ENCODE measurements around the gene FTO. TPM values are rescaled to one million over a fixed set of nuclear protein-coding genes. Genes with fewer than 3 reads are reported as not detected.

The FTO gene
- total RNA-seq, 2 donors from 2014 or later = 55.4 to 57.4 TPM

DNA sequence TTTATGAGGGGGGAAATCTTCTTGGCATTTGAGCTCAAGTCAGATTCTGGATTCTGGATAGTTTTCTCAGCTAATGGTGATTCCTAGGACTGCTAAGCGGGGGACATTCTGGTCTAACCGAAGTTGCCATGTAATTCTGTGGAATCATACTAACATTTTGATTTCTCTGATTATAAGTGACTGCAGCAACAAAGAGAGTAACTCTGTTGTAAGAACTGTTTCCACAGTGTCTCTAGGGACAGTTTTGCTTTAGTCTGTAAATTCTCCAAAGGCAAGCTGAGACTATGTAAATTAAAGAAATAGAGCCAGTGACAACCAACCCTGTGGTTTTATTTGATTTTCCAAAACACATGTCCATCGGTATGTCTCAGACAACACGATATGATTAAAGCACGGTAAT lies 296.4 kb downstream of the FTO start:
- Mint-ChIP-seq H3K36me3 (no peaks in the 10 kb centered on the region), H3K27me3 (no peaks in the 10 kb centered on the region), H3K9me3 (no peaks in the 10 kb centered on the region), H3K27ac (no peak overlapping the region), H3K4me1 (ENCODE audit: low read depth in 2 of 2) (peaks cover 0 to 3% of the 10 kb centered on the region in 2 donors), H3K4me3 (no peak overlapping the region)
- ATAC-seq = no peak
- no peak for DNase-seq (ENCODE audit: low spot score)

DNA sequence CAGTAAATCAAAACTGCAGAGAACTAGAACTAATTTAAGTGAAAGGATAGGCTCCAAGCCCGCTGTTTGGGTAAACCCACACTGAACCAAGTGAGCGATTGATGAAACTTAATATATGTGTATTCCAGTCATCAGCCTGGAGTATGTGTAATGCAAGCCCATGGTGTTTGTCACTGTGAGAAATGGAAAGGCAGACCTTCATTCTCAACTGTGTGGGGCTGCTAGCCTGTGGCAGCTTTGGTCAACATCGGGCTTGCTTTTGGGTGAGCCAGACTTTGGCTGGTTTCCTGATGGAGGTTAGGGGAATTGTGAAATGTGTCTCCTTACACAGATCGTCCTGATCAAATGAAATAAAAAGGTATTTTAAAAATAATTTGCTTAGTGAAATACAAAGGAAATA lies 302.7 kb downstream of the FTO start:
- Mint-ChIP-seq H3K4me3 (no peak overlapping the region), H3K9me3 (no peaks in the 10 kb centered on the region), H3K36me3 (no peaks in the 10 kb centered on the region), H3K4me1 (ENCODE audit: low read depth in 2 of 2) (no peaks in the 10 kb centered on the region), H3K27ac (no peak overlapping the region), H3K27me3 (no peaks in the 10 kb centered on the region)
- ATAC-seq (no peak), DNase-seq (ENCODE audit: low spot score) (no peak)

DNA sequence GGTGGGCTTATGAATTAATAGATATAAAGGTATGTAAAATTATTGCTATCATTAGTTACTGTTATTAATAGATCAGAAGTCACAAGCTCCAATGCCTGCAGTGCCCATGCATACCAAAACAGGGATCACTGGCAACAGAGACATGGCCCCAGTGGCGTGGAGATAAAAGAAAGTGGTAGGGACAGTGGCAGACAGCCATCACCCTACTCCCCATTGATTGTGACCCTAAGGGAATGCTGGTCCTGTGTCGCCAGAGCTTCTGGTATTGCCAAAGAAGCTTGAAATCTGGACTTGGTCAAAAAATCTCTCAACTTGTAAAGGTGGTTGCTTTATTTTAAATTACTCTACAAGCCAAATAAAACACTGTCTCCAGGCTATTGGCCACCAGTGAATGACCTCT lies 303.5 kb downstream of the FTO start:
- H3K4me3 Mint-ChIP-seq = no peak overlapping the region
- no peak for ATAC-seq
- no peak overlapping the region for H3K27ac Mint-ChIP-seq
- DNase-seq (ENCODE audit: low spot score) = no peak
- no peaks in the 10 kb centered on the region for H3K27me3 Mint-ChIP-seq
- peaks cover 5% of the 10 kb centered on the region for H3K36me3 Mint-ChIP-seq
- no peaks in the 10 kb centered on the region for H3K4me1 Mint-ChIP-seq (ENCODE audit: low read depth in 2 of 2)
- H3K9me3 Mint-ChIP-seq = peaks cover 4% of the 10 kb centered on the region

DNA sequence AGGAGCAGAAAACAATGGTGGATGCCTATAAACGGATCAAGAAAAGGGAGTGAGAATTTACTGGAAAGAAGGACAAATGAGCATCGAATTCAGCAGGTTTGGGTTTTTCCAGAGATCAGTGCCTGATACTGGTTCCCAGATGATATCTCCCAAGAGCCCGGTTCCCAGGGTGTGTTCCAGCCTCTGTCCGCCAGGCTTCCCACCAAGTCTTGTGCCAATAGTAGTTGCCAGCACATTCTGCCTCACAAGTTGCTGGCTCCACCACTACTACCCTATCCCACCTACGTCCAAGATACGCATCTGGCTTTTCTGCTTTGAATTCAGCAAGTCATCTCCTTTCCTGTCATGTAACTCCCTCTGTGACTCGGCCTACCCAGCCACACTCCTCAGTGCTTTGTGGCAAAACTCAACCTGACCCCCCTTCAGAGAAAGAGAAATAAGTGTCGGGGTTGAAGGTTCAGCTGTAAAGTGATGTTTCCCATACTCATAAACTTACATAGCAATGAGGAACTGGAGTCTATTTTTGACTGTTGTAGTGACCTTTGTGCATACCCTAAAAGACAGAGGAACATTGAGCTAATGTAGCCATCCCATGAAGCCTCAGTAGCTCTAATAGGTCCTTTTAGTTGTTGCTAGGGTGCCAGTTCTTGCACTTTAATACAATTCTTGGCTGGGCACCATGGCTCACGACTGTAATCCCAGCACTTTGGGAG lies 305.7 kb downstream of the FTO start:
- Mint-ChIP-seq H3K36me3 (peaks cover 5% of the 10 kb centered on the region), H3K27me3 (no peaks in the 10 kb centered on the region), H3K4me1 (ENCODE audit: low read depth in 2 of 2) (peaks cover 3 to 4% of the 10 kb centered on the region in 2 donors), H3K9me3 (peaks cover 4% of the 10 kb centered on the region), H3K4me3 (no peak overlapping the region), H3K27ac (no peak overlapping the region)
- no peak for DNase-seq (ENCODE audit: low spot score)
- no peak for ATAC-seq

DNA sequence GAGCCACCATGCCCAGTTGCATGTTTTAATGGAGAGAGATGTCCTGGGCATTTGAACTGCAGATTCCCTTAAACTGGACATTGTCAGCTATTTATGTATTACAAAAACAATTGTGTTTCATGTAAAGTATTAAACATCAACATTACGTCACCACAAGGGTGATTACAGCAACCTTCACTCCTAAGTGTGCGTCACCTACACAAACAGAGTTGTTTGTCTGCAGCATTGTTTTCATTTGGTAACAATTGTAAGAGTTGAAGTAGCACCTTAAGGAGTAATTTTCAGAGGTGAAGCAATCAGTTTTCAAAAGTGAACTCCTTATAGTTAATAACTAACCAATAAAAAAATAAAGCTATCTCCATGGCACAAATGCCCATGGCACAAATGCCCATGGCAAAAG lies 311.2 kb downstream of the FTO start:
- peaks cover 15% of the 10 kb centered on the region for H3K9me3 Mint-ChIP-seq
- DNase-seq (ENCODE audit: low spot score) (no peak), ATAC-seq (no peak)
- peaks cover 15% of the 10 kb centered on the region for H3K36me3 Mint-ChIP-seq
- peaks cover 3 to 4% of the 10 kb centered on the region in 2 donors for H3K4me1 Mint-ChIP-seq (ENCODE audit: low read depth in 2 of 2)
- no peaks in the 10 kb centered on the region for H3K27me3 Mint-ChIP-seq
- no peak overlapping the region for H3K27ac Mint-ChIP-seq
- H3K4me3 Mint-ChIP-seq = no peak overlapping the region

DNA sequence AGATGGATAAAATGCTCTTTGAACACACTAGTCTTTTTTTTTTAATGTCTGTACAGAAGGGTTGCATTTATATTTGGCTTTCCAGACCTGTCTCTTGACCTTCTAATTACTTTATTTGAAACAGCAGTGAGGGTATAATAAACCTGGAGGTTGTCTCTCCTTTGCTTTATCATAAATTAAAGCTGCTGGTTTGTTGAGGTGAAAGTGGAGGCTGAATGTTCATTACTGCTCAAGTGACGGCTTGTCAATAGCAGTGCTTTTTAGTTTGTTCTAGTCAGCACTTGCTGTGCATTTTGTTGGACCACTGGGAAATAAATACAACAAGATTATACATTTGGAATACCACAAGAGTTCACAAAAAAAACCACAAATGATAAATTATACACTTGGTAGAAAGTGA lies 318.4 kb downstream of the FTO start:
- Mint-ChIP-seq H3K27me3 (no peaks in the 10 kb centered on the region), H3K36me3 (peaks cover 4% of the 10 kb centered on the region), H3K4me3 (no peak overlapping the region), H3K27ac (no peak overlapping the region), H3K4me1 (ENCODE audit: low read depth in 2 of 2) (no peaks in the 10 kb centered on the region), H3K9me3 (peaks cover 11% of the 10 kb centered on the region)
- no peak for ATAC-seq
- no peak for DNase-seq (ENCODE audit: low spot score)

DNA sequence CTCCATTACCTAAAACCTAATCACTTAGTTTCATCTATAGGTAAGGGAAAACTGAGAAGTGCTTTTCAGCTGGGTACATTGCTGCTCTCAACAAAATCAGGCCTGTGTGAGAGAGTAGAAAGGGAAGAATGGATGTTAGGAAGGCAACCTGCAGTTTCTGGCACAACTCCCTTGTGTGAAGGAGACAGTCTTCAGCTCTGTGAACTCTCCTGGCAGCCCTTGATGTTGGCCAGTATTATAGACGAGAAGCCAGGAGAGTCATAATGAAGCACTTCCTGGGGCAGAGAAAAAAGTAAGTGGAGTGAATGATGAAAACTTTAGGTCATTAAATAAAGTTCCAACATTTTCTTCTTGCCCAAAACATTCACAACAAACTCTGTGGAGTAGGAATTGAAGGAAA lies 322.5 kb downstream of the FTO start:
- DNase-seq (ENCODE audit: low spot score) (no peak), ATAC-seq (no peak)
- H3K36me3 Mint-ChIP-seq = peaks cover 11% of the 10 kb centered on the region
- no peak overlapping the region for H3K4me3 Mint-ChIP-seq
- no peak overlapping the region for H3K27ac Mint-ChIP-seq
- no peaks in the 10 kb centered on the region for H3K27me3 Mint-ChIP-seq
- H3K9me3 Mint-ChIP-seq = peaks cover 4% of the 10 kb centered on the region
- peaks cover 0 to 2% of the 10 kb centered on the region in 2 donors for H3K4me1 Mint-ChIP-seq (ENCODE audit: low read depth in 2 of 2)

DNA sequence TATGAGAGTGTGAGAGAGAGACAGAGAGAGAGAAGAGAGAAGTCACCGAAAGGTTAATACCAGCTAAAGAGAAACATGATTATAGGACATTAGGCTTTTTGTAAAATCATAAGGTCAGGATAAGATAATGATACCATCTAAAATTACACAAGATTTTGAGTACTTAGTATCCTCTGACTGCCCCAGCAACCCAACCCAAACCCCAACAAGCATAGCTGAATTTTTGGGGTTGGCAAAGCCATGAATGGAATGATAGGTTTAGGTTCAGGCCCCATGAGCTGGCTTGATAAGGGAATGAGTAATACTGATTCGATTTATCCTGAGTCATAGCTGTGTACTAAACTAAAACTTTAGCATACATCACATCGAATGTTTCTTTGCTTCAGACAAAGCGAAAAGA lies 323.1 kb downstream of the FTO start:
- H3K27ac Mint-ChIP-seq = no peak overlapping the region
- H3K27me3 Mint-ChIP-seq = no peaks in the 10 kb centered on the region
- peaks cover 9% of the 10 kb centered on the region for H3K9me3 Mint-ChIP-seq
- H3K4me3 Mint-ChIP-seq = no peak overlapping the region
- DNase-seq (ENCODE audit: low spot score) (no peak), ATAC-seq (peak in 1 of 2 donors; percentile 75)
- H3K4me1 Mint-ChIP-seq (ENCODE audit: low read depth in 2 of 2) = peaks cover 0 to 2% of the 10 kb centered on the region in 2 donors
- H3K36me3 Mint-ChIP-seq = peaks cover 17% of the 10 kb centered on the region

DNA sequence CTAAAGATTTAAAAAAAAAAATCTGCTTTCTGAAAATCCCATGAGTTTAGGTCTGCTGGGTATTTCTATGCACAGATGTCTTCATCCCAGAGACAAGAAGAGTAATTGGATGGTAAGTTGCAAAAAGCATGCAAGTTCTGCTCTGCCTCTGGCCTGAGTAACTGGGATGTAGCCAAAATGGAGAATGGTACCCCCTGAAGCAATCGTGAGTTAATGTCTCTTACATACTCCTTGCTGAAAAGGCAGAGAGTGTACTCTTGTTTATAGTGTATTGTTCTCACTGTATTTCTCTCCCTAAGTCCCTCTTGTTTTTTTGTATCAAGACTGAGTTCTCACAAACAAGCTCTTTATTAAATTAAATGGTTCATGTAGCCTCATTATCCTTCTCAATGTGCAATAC lies 323.6 kb downstream of the FTO start:
- Mint-ChIP-seq H3K4me3 (no peak overlapping the region), H3K27ac (no peak overlapping the region), H3K27me3 (no peaks in the 10 kb centered on the region), H3K36me3 (peaks cover 17% of the 10 kb centered on the region), H3K9me3 (peaks cover 10% of the 10 kb centered on the region), H3K4me1 (ENCODE audit: low read depth in 2 of 2) (peaks cover 0 to 2% of the 10 kb centered on the region in 2 donors)
- DNase-seq (ENCODE audit: low spot score) = no peak
- ATAC-seq = no peak

DNA sequence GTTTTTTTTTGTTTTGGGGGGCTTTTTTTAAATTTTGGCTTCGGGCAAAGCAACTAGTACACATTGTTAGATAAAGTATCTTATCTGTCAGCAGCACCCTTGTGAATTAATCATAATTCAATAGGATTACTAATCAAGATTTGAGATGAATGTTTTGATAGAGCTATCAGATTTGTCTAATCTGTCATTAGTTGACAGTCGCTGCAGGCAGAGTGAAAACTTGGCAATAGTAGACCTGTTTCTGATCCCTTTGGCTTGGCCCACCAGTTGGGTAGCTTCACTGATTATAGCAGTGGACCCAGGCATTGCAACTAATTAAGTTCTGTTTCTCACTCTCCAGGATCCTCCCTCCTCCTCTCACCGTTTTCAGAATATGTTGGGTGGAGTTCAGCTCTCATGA lies 324.0 kb downstream of the FTO start:
- no peaks in the 10 kb centered on the region for H3K27me3 Mint-ChIP-seq
- H3K36me3 Mint-ChIP-seq = peaks cover 17% of the 10 kb centered on the region
- H3K4me1 Mint-ChIP-seq (ENCODE audit: low read depth in 2 of 2) = peaks cover 0 to 2% of the 10 kb centered on the region in 2 donors
- ATAC-seq (no peak), DNase-seq (ENCODE audit: low spot score) (no peak)
- peaks cover 10% of the 10 kb centered on the region for H3K9me3 Mint-ChIP-seq
- no peak overlapping the region for H3K27ac Mint-ChIP-seq
- no peak overlapping the region for H3K4me3 Mint-ChIP-seq

DNA sequence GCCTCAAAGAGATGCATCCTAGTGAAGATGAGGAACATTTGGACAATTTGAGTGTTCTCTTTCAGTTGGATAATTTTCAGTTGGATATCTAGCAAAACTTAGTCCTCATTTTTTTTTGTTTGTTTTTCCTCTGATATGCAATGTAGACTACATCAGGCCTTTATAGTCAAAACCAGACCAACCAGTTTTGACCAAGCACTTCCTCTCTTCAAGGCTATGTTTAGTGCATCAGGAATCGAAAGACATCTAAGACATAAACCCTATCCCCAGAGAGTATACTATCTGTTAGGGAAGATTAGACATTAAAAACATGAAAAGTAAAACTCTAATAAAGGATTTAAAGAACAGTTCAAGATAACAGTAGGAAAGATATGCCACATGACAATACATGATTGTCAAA lies 326.5 kb downstream of the FTO start:
- ATAC-seq (no peak), DNase-seq (ENCODE audit: low spot score) (no peak)
- H3K36me3 Mint-ChIP-seq = peaks cover 17% of the 10 kb centered on the region
- H3K27ac Mint-ChIP-seq = no peak overlapping the region
- no peak overlapping the region for H3K4me3 Mint-ChIP-seq
- no peaks in the 10 kb centered on the region for H3K27me3 Mint-ChIP-seq
- peaks cover 10% of the 10 kb centered on the region for H3K9me3 Mint-ChIP-seq
- H3K4me1 Mint-ChIP-seq (ENCODE audit: low read depth in 2 of 2) = peaks cover 0 to 2% of the 10 kb centered on the region in 2 donors

DNA sequence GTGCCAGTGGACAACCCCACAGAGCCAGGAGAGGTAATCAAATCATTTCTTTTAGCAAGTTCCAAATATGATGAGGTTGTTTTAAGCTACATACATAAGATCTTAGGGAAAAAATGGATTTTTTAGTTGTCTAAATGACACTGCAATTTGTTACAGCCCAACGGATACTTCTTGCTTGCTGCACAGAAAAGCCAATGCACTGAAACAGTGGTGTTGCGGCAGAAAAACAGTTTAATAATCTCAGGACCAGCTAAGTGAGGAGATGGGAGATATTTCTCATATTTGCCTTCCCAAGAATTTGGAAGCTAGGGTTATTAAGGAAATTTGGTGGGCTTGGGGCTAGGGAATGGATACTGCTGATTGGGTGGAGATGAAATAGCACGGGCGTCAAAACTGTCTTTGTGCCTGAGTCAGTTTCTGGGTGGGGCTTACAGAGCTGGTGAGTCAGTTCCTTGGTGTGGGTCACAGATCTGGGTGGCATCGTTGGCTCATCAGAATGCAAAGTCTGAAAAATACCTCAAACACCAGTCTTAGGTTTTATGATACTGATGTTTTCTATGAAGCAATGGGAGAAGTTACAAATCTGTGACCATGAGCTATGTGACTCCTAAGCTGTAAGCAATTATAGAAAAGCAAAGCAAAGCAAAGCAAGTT lies 327.3 kb downstream of the FTO start:
- DNase-seq (ENCODE audit: low spot score) (no peak), ATAC-seq (no peak)
- Mint-ChIP-seq H3K4me1 (ENCODE audit: low read depth in 2 of 2) (peaks cover 0 to 2% of the 10 kb centered on the region in 2 donors), H3K9me3 (peaks cover 10% of the 10 kb centered on the region), H3K27ac (no peak overlapping the region), H3K27me3 (no peaks in the 10 kb centered on the region), H3K36me3 (peaks cover 17% of the 10 kb centered on the region), H3K4me3 (no peak overlapping the region)

DNA sequence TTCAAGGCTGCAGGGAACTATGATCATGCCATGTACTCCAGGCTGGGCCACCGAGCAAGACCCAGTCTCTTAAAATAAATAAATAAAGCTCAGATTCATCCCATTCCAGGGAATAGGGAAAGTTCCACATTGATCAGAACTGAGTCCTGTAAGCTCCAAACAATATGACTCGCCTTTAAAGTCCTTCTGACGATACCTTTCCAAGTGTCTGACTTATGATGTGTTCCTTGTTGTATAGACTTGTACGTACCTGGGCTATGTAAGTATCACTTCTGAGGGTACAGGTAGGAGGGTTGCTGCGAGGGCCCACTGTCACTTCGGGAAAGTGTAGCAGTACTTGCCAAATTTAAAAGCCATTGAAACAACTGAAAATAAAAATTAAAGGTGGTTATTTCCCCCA lies 329.8 kb downstream of the FTO start:
- Mint-ChIP-seq H3K27me3 (no peaks in the 10 kb centered on the region), H3K9me3 (peaks cover 10% of the 10 kb centered on the region), H3K27ac (no peak overlapping the region), H3K4me1 (ENCODE audit: low read depth in 2 of 2) (no peaks in the 10 kb centered on the region), H3K36me3 (peaks cover 19% of the 10 kb centered on the region), H3K4me3 (no peak overlapping the region)
- ATAC-seq (no peak), DNase-seq (ENCODE audit: low spot score) (no peak)

DNA sequence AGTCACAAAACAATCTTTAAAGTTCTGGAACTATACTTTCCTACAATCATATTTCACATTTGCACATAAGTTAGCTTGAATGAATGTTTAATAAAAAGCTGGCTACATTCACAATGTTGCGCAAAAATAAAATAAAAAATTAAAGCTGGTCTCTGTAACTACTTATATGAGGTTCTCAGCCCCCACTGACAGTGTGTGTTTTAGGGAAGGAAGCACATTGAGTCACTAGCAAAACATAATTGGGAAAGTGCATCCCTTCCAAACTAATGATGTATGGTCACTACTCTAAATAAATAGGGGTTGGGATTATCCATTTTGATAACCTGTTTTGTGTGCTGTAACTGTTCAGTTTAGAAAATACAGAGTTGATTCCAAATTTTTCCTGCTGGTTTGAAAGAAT lies 330.7 kb downstream of the FTO start:
- H3K27me3 Mint-ChIP-seq = no peaks in the 10 kb centered on the region
- no peak overlapping the region for H3K4me3 Mint-ChIP-seq
- no peak overlapping the region for H3K27ac Mint-ChIP-seq
- ATAC-seq (no peak), DNase-seq (ENCODE audit: low spot score) (no peak)
- H3K36me3 Mint-ChIP-seq = peaks cover 23% of the 10 kb centered on the region
- H3K4me1 Mint-ChIP-seq (ENCODE audit: low read depth in 2 of 2) = no peaks in the 10 kb centered on the region
- H3K9me3 Mint-ChIP-seq = peaks cover 10% of the 10 kb centered on the region

Data from natural killer cell treated with Interleukin-12 subunit alpha and Interleukin-12 subunit beta and Interleukin-15 and Interleukin-18, amount 100 ng/mL, for 72 hours (primary cell).